K562 treated with DMSO at 1 percent for 48 hours (cell line): Measurements from ENCODE around the gene EFNB2. TPM values are rescaled to one million over a fixed set of nuclear protein-coding genes. Genes with fewer than 3 reads are reported as not detected.

Experiments used
- total RNA-seq: library from RNA; unstranded; fragments of 300-600 nt; gene quantifications from 2 replicates; pipeline ENCODE4 v1.2.3, GENCODE V29; 2022; ENCODE audit warnings: low replicate concordance; ENCODE audit errors: extremely low read depth

The EFNB2 gene
- not detected in 2 replicates for total RNA-seq

GRCh38 chr13:106535552-106536243 lies at the start of gene EFNB2:
EFNB2 (minus strand) TSS chr13:106535662; CDS start chr13:106534964, 698 bp downstream.

GRCh38 chr13:106567474-106568298 lies 32.2 kb upstream of the EFNB2 start, which contains the start of gene ARGLU1:
ARGLU1 (minus strand) TSS chr13:106568137; CDS start chr13:106567919, 218 bp downstream.

Other genes with a start within 250 kb of the EFNB2 start
- not detected in 2 replicates for gene ARGLU1, start 32.5 kb upstream of the EFNB2 start, total RNA-seq